ENCODE results near the gene CIAO2A.

DNA sequence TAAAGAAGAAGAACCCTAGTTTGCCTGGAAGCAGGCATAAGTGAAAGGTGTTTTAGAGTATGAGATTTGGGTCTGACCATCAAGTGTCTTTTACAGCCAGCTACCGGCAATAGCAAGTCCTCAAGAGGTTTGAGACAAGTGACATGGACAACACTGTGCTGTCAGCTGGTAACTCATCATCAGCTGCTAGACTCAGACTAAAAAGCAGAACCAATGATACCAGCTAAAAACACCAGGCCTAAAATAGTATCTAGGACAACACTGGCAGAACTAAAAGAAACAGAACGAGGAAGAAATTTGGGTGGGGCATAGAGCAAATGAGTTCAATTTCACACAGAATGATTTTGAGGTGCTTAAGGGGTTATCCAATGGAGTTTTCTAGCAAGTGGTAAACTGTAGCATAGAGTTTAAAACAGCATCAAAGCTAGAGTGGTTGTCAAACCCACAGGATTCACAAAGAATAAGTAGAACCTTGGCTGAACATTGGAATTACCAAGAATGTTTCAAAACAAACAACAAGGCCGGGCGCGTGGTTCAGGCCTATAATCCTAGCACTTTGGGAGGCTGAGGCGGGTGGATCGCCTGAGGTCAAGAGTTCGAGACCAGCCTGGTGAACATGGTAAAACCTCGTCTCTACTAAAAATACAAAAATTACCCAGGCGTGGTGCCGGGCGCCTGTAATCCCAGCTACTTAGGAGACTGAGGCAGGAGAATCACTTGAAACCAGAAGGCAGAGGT, 3.9 kb downstream of the CIAO2A start:
- no peak for TF ChIP-seq CTCF (IDR thresholded peaks at IDR 0.05; ENCODE audit: borderline replicate concordance, extremely low read depth, low read length, poor library complexity, severe bottlenecking)
- no peak for TF ChIP-seq EZH2 (IDR thresholded peaks at IDR 0.05; ENCODE audit: borderline replicate concordance, low read depth, low read length, severe bottlenecking)
